ENCODE results near the gene RBM4. TPM values are rescaled to one million over a fixed set of nuclear protein-coding genes. Genes with fewer than 3 reads are reported as not detected.
A peak's percentile ranks its signal among the peaks of the same experiment; 100 is the strongest.

RBM4 gene
- total RNA-seq, 1 experiment from 2014 or later: 272 TPM

DNA sequence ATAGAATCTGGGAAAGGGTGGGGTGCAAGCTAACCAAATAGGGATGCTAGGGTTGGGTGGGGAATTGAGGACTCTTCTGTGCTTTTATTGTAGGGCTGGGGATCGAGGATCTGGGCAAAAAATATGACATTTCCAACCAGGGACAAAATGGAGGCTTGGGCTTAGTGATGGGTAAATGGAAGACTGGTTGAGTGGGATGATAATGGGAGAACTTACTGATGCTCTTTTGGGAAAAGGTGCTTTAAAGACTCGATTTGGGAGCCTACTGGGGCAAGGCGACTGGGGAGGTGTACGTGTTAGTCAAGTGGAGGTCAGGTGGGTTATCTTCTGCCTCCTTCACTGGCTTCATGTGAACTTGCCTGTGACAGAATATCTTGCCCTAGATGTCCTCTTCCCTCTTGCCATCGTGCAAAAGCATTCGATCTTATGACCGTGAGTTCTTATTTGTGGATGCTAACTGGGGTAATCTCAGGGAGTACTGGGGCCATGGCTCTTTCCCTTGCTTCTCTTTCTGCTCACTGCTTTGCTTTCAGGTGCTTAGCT lies 10.4 kb upstream of the RBM4 start:
- Histone ChIP-seq H3K18ac (ENCODE audit: insufficient read length, low read depth, low read length) (no peak overlapping the region), H2BK5ac (ENCODE audit: insufficient read length, low read length) (no peak overlapping the region), H2BK120ac (ENCODE audit: low read depth, low read length, poor library complexity, severe bottlenecking) (no peak overlapping the region), H3K23ac (ENCODE audit: insufficient read length, low read depth, low read length) (no peak overlapping the region), H3K4me2 (ENCODE audit: insufficient read depth, insufficient read length, low read length) (no peak overlapping the region), H4K8ac (replicated peaks; ENCODE audit: insufficient read length, low read depth, low read length) (no peak overlapping the region), H3K4me1 (ENCODE audit: insufficient read depth, low read length) (no peaks in the 10 kb centered on the region), H3K56ac (ENCODE audit: insufficient read length, low read depth, low read length) (no peak overlapping the region), H3K23me2 (ENCODE audit: insufficient read length, low read depth, low read length, poor library complexity, severe bottlenecking) (no peaks in the 10 kb centered on the region), H4K5ac (ENCODE audit: insufficient read length, low read depth, low read length) (no peak overlapping the region), H2AFZ (ENCODE audit: low read length) (no peak overlapping the region), H3K79me2 (ENCODE audit: insufficient read depth, low read length) (peaks cover 49% of the 10 kb centered on the region; the same call in 1 of the 2 replicates), H3K9me3 (ENCODE audit: control insufficient read depth, low read depth, low read length) (no peaks in the 10 kb centered on the region), H2BK20ac (ENCODE audit: low read depth, low read length, poor library complexity, severe bottlenecking) (no peak overlapping the region), H3T11ph (ENCODE audit: low read length) (no peak overlapping the region), H4K20me1 (ENCODE audit: control insufficient read depth, insufficient read depth, insufficient read length) (peaks cover 2% of the 10 kb centered on the region), H4K91ac (ENCODE audit: insufficient read length, low read depth, low read length) (no peak overlapping the region), H2BK15ac (ENCODE audit: low read depth, low read length) (no peak overlapping the region), H2AK5ac (ENCODE audit: insufficient read length, low read length) (no peak overlapping the region), H3K4ac (ENCODE audit: low read depth, low read length) (no peak overlapping the region), H2BK12ac (ENCODE audit: insufficient read length, low read depth, low read length) (no peak overlapping the region), H3K9ac (ENCODE audit: extremely low read depth, insufficient read length, low read length) (no peak overlapping the region), H3K79me1 (ENCODE audit: insufficient read depth, low read depth, low read length, poor library complexity, severe bottlenecking) (peaks cover 12% of the 10 kb centered on the region), H3K27me3 (ENCODE audit: insufficient read depth, low read length) (no peaks in the 10 kb centered on the region), H3K14ac (ENCODE audit: insufficient read depth, low read length) (no peak overlapping the region), H3K27ac (ENCODE audit: insufficient read length, low read depth, low read length) (no peak overlapping the region)
- TF ChIP-seq, protein P1, sequence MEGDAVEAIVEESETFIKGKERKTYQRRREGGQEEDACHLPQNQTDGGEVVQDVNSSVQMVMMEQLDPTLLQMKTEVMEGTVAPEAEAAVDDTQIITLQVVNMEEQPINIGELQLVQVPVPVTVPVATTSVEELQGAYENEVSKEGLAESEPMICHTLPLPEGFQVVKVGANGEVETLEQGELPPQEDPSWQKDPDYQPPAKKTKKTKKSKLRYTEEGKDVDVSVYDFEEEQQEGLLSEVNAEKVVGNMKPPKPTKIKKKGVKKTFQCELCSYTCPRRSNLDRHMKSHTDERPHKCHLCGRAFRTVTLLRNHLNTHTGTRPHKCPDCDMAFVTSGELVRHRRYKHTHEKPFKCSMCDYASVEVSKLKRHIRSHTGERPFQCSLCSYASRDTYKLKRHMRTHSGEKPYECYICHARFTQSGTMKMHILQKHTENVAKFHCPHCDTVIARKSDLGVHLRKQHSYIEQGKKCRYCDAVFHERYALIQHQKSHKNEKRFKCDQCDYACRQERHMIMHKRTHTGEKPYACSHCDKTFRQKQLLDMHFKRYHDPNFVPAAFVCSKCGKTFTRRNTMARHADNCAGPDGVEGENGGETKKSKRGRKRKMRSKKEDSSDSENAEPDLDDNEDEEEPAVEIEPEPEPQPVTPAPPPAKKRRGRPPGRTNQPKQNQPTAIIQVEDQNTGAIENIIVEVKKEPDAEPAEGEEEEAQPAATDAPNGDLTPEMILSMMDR (conservative IDR thresholded peaks at IDR 0.05): no peak
- Mint-ChIP-seq H3K9me3 (no peaks in the 10 kb centered on the region; a peak in 1 of 5 replicates), H3K4me1 (peaks cover 0 to 4% of the 10 kb centered on the region in 2 experiments; a peak in 2 of 4 replicates), H3K27ac (peak overlapping the region in 2 of 3 experiments; percentile 5 to 71; a peak in 3 of 7 replicates), H3K27me3 (ENCODE audit: low read depth) (no peaks in the 10 kb centered on the region), H3K36me3 (ENCODE audit: insufficient read depth in 1 of 3, low read depth in 3 of 3) (peaks cover 62 to 87% (median 83%) of the 10 kb centered on the region in 3 experiments), H3K4me3 (no peak overlapping the region)
- whole genome bisulfite sequencing (ENCODE audit: extremely low coverage, insufficient read length, low lambda C conversion rate): no CpG with 5 or more reads among the region's 7 CpGs
- DNase-seq: no peak
